GM19467 (cell line): ENCODE measurements around the gene ARHGEF4.

Experiments
- ATAC-seq: cut with Tn5 transposase; IDR thresholded peaks from one replicate; pipeline ENCODE4 v1.9.1; 2021; ENCODE audit warnings: mild to moderate bottlenecking, moderate library complexity; ENCODE audit not compliant: unreplicated experiment

The ARHGEF4 gene

DNA sequence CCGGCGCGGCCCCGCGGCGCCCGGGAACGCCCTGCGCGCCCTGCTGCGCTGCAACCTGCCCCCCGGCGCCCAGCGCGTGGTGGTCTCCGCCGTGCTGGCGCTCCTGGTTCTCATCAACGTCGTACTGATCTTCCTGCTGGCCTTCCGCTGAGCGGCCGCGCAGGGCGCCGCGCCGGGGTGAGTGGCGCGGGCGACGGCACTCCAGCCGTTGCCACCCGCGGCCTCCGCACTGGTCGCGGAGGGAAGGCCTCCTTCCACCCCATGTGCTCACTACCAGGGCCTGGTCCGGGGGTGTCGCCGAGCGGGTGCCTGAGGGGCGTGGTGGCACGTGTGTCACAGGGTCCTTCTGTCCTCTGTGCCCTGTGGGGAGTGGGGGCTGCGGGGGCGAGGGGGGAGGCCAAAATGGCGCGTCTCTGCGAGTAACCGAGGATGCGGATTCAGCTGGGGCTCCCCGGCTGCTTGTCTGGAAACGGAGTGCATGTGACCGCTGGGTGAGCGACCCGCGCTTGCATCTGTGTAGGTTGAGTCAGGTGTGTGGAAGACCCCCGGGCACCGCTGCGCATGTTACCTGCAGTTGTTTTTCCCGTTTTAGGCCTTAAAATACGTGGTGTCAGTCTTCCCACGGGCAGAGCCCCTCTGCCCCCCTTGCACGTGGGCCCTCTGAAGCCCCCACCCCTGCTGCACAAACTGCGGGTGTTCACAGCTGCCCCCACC, 198.6 kb downstream of the ARHGEF4 start:
- no peak for ATAC-seq

DNA sequence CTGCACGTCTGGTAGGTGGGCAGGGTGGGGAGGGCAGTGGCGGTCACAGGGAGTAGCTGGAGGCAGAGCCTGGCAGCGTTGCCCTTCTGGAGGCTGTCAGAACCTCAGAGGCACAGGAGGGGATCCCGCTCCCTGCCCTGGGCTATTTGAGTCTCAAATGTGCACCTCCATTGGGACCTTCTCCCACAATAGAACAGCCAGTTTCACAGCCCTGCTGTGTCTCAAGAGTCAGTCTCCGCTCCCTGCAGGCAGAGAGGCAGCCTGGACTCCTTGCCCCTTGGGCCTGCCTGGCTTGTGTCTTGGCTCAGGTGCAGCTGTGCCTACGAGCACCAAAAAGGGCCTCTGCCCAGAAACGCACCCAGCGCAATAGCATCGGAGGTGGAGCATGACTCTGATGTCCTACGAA, 199.1 kb downstream of the ARHGEF4 start:
- no peak for ATAC-seq

DNA sequence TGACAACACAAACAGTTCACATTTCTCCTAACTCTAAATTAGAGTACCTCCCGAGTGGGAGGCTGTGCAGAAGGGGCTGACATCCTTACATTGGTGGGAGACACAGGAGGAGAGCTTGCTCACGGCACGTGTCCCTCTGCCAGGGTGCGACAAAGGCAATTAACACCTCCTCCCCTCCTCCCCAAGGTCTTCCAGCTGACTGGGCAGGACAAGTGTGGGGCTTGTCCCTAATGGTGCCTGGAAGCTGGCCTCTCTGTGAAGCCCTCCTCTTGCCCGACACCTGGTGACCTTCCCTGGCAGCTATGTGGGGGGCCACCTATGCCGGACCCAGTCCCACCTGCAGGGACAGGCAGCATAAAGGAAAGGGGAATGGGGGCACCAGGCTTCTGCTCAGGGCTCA, 199.6 kb downstream of the ARHGEF4 start:
- no peak for ATAC-seq

DNA sequence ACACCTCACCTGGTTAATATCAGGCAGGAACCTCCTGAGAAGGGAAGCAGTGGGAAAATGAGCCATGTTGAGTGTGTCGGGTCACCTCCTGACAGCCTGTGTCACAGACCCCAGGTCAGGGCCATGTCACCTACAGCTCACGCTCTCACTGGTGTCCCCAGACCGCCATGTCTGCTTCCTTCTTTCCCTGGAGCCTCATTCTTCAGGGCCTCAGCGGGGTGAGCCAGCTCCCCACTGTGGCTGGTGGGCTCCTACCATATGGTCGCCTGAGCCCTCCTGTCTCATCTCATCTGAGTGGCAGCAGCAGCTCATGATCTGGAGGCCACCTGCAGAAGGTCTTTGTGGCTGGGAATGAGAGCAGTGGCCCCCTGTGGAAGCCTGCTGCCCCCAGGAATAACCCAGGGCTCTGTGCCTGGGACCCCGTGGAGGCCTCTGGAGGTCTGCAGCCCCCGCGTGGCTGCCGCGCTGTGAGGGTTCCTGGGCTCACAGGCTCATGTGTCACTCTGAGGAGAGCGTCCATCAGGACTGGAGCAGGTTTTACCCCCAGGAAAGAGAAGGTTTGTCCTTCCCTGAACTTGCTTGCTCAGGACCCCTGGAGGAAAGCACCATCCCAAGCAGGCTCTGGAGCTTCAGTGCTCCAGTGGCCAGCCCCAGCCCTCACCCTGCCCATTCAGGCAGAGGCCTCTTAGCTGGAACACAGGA, 200.1 kb downstream of the ARHGEF4 start:
- ATAC-seq = no peak

DNA sequence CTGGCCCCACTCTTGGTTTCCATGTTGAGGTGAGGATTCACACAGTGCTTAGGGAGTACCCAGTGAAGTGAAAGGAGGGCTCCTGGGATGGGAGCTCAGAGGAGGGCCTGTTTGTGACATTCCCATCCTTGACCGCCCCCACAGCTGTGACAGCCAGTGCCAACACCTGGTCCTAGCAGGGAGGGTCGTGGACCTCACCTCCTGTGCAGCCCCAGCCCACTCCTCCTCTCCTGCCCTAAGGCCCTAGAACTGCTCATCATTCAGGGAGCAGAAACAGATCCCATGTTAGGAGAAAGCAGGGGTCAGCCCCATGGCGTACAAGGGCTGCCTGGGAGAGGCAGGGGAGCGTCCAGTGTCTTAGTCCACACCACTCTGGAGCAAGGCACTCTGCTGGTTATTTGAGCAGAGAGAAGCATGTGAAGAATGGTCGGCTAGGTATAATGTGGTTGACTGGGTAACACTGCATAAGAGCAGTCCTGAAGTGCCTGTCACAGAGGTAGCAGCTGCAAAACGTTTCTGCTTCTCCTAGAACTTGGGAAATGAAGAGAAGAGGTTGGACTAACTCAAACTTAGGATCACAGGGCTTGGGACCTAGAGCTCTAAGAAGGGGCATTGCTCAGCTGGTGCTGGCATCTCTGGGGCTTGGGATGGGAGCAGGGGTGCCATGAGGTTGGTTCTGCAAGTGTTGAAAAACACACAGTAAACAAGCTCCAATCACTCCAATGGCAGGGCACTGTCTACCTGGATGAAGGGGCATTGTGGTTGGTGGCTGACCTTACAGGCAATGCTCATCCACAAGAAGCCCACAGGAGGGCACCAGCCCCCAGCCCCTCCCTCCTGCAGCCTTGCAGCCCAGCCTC, 200.9 kb downstream of the ARHGEF4 start:
- no peak for ATAC-seq

DNA sequence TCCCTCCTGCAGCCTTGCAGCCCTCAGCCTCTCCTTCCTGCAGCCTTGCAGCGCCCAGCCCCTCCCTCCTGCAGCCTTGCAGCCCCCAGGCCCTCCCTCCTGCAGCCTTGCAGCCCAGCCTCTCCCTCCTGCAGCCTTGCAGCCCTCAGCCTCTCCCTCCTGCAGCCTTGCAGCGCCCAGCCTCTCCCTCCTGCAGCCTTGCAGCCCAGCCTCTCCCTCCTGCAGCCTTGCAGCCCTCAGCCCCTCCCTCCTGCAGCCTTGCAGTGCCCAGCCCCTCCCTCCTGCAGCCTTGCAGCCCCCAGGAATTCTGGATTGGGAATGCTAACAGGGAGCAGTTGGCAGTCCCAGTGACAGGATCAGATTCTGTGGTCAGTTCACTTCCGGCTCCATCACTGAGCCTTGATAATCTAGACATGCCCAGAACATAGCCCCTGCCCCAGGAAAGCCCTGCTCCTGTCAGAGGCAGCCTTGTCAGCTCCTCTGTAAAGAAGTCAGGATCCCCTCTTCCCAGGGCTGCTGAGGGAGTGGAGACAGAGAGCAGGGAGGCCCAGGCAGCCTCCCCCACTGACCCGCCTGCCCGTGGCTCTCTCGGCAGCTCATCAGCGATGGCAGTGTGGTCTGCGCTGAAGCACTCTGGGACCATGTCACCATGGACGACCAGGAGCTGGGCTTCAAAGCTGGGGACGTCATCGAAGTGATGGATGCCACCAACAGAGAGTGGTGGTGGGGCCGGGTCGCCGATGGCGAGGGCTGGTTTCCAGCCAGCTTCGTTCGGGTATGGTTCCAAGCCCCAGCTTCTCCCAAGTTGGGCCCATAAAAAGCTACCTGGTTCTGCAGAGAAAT, 201.8 kb downstream of the ARHGEF4 start:
- no peak for ATAC-seq

DNA sequence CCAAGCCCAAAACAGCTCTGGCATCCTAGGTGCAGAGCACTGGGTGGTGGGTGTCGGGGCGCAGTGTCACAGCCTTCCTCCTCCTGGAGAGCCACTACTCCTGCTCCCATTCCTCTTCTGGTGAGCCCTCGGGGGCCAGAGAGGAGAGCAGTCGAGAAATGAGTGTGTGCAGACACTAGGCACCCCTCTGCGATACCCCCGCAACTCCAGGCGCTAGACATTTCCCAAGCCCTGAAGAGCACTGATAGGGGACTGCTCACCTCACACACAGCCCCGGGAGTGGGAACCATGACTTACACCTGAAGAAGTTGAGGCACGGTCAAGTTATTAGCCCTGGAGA, 202.4 kb downstream of the ARHGEF4 start:
- no peak for ATAC-seq

DNA sequence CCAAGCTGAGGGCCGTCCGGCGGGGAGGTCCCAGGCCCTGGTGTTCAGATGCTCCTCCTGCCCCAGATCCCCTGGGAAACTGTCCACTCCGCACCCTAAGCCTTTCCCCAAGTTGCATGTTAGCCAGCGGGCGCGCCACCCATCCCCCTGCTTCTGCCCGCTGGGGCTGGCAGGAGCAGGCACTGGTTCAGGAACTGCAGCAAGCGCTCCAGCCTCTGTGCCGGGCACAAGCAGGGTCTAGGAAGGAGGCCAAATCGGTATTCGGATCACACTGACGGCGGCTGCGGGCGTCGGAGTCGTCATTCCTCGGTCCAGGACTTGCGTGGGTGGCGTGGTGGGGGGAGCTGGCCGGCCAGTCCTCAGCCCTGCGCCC, 202.8 kb downstream of the ARHGEF4 start:
- no peak for ATAC-seq

DNA sequence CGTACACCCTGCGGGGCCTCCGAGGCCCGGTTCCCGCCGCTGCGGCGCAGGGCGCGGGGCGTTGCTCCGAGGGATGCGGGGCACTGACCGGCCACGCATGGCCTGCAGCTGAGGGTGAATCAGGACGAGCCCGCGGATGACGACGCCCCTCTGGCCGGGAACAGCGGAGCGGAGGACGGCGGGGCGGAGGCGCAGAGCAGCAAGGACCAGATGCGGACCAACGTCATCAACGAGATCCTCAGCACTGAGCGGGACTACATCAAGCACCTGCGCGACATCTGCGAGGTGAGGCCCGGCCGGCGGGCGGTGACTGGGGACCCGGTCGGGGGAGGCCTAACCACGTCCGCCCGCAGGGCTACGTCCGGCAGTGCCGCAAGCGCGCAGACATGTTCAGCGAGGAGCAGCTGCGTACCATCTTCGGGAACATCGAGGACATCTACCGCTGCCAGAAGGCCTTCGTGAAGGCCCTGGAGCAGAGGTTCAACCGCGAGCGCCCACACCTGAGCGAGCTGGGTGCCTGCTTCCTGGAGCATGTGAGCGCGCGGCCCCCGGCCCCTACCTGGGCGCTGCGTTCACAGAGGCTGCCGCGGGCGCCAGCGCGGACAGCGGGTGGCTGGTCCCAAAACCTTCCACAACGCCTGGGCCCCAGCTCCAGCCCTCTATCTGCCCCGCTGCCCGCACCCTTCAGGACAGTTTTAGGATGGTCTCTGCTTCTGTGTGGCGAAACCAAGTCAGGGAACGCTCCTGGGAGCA, 203.4 kb downstream of the ARHGEF4 start:
- no peak for ATAC-seq

DNA sequence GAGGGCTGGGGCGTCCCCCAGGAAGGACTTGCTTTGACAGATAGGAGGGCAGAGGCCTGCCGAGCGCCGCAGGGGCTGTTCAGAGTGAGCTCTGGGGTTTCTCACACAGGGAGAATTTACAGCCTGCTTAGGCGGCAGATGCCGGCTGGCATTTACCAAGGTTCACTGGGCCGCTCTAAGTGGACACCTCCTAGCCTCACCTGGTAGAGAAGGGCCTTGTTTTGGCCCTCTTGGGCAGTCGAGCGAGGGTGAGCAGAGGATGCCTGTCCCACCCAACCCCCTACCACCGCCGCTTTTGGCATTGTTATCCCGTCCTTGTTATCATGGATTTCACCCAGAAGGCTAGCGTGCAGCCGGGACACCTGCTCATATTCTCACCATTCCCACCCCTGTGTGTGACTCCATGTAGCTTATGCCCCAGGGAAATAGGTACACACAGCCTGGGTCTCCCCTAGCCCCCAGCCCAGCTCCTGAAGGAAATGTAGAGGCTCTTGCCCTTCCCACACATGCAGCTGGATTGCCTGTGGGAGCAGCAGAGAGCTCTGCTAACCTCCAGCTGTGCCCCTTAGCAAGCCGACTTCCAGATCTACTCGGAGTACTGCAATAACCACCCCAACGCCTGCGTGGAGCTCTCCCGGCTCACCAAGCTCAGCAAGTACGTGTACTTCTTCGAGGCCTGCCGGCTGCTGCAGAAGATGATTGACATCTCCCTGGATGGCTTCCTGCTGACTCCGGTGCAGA, 204.1 kb downstream of the ARHGEF4 start:
- no peak for ATAC-seq

DNA sequence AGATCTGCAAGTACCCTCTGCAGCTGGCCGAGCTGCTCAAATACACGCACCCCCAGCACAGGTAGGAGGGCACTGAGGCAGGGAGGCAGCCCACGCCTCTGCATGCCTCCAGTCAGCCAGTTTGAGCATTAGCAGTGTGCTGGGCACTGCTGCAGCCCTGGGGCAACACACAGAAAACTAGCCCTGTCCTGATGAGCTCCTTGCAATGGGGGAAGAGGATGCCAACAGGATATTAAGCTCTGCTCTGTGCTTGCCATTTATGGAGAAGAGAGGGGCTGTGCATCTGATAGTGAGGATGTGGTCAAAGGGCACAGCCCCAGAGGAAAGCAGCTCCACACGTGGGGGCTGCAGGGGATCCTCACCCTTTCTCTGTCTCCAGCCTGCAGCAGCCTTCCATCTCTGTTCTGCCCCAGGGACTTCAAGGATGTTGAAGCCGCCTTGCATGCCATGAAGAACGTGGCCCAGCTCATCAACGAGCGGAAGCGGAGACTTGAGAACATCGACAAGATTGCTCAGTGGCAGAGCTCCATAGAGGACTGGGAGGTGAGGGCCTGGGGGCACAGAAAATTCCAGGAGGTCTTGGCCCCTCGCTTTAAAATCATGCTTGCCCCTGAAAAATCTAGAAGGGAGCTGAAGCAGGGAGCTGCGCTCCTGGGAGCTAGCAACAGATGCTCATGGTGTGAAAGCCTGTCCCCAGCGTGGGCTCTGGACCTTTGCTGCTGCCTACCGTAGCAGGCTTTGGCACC, 204.9 kb downstream of the ARHGEF4 start:
- no peak for ATAC-seq

DNA sequence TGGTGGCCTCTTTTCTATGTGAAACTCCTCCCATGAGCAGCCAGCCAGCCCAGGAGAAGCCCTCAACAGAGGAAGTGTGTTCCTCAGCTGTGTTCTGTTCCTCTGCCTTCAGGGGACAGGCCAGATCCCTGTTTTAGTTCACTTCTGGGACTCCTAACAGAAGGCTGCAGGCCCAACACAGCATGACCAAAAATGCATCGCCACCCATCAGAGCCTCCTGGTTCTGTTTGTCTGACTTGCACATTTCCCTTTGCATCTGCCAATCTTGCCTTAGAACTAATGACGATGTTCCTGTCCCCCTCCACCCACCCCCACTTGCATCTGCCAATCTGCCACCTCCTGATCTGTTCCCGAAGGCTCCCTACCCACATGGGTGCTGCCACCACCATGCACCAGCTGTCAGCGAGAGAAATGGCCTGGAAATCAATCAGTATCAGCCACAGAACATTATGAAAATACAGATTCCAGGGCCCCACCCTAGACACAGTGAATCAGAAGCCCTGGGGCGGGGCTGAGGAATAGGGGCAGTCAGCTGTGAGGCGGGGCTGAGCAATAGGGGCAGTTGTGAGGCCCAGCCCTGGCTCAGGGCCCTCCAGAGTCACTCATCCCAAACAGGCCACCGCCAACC, 205.5 kb downstream of the ARHGEF4 start:
- no peak for ATAC-seq

DNA sequence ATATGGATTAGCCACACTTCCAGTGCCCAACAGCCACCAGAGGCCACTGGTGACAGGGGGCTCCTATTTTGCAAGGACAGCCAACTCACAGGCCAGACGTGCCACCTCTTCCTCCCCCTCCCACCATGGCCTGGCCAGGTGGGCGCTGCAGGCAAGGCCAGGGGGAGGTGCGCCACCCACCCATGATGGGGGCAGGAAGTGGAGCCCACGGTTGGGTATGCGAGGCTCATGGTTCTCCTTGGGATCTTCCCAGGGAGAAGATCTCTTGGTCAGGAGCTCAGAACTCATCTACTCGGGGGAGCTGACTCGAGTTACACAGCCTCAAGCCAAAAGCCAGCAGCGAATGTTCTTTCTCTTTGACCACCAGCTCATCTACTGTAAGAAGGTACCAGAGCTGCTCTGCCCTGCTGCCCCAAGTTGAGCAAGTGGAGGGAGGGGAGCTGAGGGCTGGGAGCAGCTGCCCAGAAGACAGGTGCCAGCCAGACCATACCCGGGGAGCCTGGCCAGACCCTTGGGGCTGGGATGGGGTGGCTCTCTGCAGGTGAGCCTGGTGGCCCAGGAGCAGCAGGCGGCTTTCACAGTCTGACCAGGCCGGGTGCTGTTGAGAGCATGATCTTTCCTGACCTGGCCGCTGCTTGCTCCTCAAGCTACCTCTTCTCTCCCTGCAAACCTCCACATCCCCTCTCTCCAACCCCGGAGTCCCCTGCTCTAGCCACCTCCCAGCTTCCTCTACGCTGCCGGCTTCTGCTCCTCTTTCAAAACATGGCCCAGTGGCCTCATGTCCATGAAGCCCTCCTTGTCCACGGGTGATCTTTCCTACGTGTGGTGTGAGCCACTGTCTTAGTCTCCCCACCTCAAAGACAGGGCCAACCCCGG, 206.7 kb downstream of the ARHGEF4 start:
- ATAC-seq = no peak

DNA sequence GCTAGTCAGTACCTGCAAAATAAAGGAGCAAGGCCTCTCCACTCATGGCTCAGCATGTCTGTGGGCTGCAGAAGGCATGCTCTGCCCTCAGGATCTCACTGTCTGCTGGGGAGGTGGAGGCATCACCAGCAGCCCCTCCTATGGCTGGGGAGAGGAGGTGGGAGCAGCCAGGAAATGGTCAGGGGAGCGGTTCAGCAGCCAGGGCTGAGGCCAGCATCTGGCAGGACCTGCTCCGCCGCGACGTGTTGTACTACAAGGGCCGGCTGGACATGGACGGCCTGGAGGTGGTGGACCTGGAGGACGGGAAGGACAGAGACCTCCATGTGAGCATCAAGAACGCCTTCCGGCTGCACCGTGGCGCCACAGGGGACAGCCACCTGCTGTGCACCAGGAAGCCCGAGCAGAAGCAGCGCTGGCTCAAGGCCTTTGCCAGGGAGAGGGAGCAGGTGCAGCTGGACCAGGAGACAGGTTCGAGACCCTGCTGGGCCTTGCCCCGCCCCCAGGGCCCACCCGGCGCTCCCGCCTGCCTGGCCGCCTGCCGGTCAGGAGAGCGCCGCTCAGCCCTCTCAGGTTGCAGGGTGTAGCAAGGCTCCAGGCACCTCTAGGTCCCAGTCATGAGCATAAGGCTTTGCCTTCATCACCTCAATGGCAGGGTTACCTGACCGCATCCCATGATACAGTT, 207.5 kb downstream of the ARHGEF4 start:
- no peak for ATAC-seq

DNA sequence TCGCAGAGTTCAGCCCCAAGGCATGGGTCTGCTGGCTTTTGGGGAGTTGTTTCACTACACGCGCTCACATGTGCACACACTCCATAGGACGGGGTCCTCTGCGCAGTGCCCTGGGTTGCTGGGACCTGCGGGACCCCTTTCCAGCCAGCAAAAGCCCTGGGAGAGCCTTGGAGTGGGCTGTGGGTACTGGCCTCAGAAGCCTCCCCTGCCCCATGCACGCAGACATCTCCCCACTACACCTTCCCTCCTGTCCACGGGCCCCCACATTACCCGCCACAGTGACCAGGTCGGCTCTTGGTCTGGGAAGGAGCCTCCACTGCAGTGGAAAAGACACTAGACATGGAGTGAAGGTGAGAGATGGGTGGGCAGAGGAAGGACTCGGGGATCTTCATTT, 208.0 kb downstream of the ARHGEF4 start:
- ATAC-seq = no peak

DNA sequence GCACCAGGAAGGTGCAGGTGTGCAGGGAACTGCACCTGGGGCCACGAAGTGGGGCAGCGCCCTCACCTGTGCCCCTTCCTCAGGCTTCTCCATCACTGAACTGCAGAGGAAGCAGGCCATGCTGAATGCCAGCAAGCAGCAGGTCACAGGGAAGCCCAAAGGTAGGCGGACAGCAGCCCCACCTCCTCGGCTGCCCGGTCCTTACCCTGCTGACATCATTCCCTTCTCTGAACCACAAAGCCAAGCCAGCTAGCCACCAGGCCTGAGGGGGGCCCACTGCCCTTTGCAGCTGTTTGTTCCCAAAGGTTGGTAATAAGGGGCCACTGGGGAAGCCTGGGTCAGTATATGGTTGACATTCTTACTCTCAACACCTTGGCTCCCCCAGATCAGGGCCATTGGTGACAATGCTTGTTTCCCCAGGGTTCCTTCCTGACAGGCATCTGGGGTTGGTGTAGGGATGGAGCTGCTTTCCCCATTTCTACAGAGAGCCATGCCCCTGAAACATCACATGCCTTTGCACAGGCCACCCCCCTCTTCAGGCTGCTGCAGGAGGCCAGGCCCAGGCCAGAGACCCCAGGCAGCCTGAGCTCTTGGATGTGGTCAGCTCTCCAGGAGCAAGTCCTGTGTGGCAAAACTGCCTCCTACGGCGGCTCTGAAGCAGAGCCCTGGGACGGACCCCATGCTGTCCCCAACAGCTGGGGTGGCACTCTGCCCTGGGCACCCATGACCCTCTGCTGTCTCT, 208.7 kb downstream of the ARHGEF4 start:
- no peak for ATAC-seq
